B cell (primary cell): ENCODE measurements around the gene ZSCAN31. TPM values are rescaled to one million over a fixed set of nuclear protein-coding genes. Genes with fewer than 3 reads are reported as not detected.

Experiments
- ATAC-seq: fragments of 200-7000 bp; cut with Tn5 transposase; one replicate; pipeline ENCODE4 v1.10.0; 2021; ENCODE audit warnings: low read depth, mild to moderate bottlenecking, moderate number of reproducible peaks, moderate library complexity
- CTCF ChIA-PET: fragments of 350-600 bp; sonication (Branson Sonifier 250); formaldehyde crosslinking; loops from one replicate; lab custom pipeline; 2021; ENCODE audit warnings: antibody characterized with exemption, inconsistent platforms; lab: Charles Lee
- POLR2A ChIA-PET: fragments of 350-600 bp; sonication (Branson Sonifier 250); formaldehyde crosslinking; loops from one replicate; lab custom pipeline; 2021; ENCODE audit warnings: antibody characterized with exemption; lab: Charles Lee
- DNase-seq: peaks from one replicate; pipeline ENCODE4 v3.0.0; 2013
- H2AFZ ChIP-seq: 2 replicates; pipeline ENCODE4 v1.6.1; 2012; ENCODE audit warnings: mild to moderate bottlenecking, low read depth, low read length; ENCODE audit not compliant: insufficient read depth, poor library complexity, severe bottlenecking
- H3K27ac ChIP-seq, 2 donors: 1 replicate in 1 of 2; 2 replicates in 1 of 2; pipeline ENCODE4 v1.5.1; 2012 to 2013; ENCODE audit warnings: low read length in 2 of 2, mild to moderate bottlenecking in 2 of 2, moderate library complexity in 1 of 2
- H3K27me3 ChIP-seq, 4 experiments: fragments of 200-600 bp in 1 of 4; sonication (generic) in 1 of 4; replicated peaks in 1 of 4; 1 replicate in 2 of 4; 2 replicates in 2 of 4; pipeline versions ENCODE4 v1.6.1 to v1.7.0; 2013 to 2016; ENCODE audit warnings: low read length in 3 of 4, mild to moderate bottlenecking in 2 of 4, mixed read lengths in 1 of 4, moderate library complexity in 1 of 4; ENCODE audit not compliant: insufficient read depth in 4 of 4, control insufficient read depth in 3 of 4; ENCODE audit errors: control extremely low read depth in 1 of 4
- H3K36me3 ChIP-seq, 2 experiments: replicated peaks in 1 of 2; 1 replicate in 1 of 2; 2 replicates in 1 of 2; pipeline versions ENCODE4 v1.6.1 to v1.7.1; 2013; ENCODE audit warnings: low read length in 1 of 2; ENCODE audit not compliant: insufficient read depth in 2 of 2, control insufficient read depth in 1 of 2; ENCODE audit errors: control extremely low read depth in 1 of 2, extremely low read depth in 1 of 2
- H3K4me1 ChIP-seq, 2 donors: fragments of 200-600 bp in 1 of 2; sonication (generic) in 1 of 2; 1 replicate in 1 of 2; 2 replicates in 1 of 2; pipeline versions ENCODE4 v1.5.1 to v1.6.1; 2013 to 2017; ENCODE audit warnings: low read length in 2 of 2; ENCODE audit not compliant: control insufficient read depth in 2 of 2, insufficient read depth in 2 of 2
- H3K4me2 ChIP-seq: replicated peaks from 2 replicates; pipeline ENCODE3; 2012; ENCODE audit warnings: mild to moderate bottlenecking, low read depth, low read length; ENCODE audit not compliant: poor library complexity, severe bottlenecking
- H3K4me3 ChIP-seq, 5 experiments: fragments of 200-600 bp in 1 of 5; sonication (generic) in 1 of 5; 1 replicate in 3 of 5; 2 replicates in 2 of 5; pipeline versions ENCODE4 v1.5.1 to v1.7.0; 2011 to 2016; ENCODE audit warnings: low read length in 4 of 5, mild to moderate bottlenecking in 4 of 5, low read depth in 2 of 5, control low read depth in 1 of 5, moderate library complexity in 1 of 5; ENCODE audit not compliant: insufficient read depth in 1 of 5; ENCODE audit errors: control extremely low read depth in 1 of 5, extremely low read depth in 1 of 5
- H3K79me2 ChIP-seq: fragments of 200-600 bp; sonication (generic); one replicate; pipeline ENCODE4 v1.6.0; 2016; ENCODE audit warnings: low read length; ENCODE audit not compliant: control insufficient read depth, insufficient read depth
- H3K9ac ChIP-seq: fragments of 200-600 bp; sonication (generic); 2 replicates; pipeline ENCODE4 v1.6.1; 2017; ENCODE audit warnings: mild to moderate bottlenecking, low read length, moderate library complexity
- H3K9me3 ChIP-seq, 3 donors: one replicate each; pipeline versions ENCODE4 v1.6.1 to v1.7.1; 2013; ENCODE audit warnings: low read length in 2 of 3; ENCODE audit not compliant: control insufficient read depth in 2 of 3, insufficient read depth in 1 of 3; ENCODE audit errors: control extremely low read depth in 1 of 3
- H4K20me1 ChIP-seq: 2 replicates; pipeline ENCODE4 v1.6.0; 2012; ENCODE audit warnings: mild to moderate bottlenecking, low read length; ENCODE audit not compliant: insufficient read depth, control insufficient read depth, poor library complexity, severe bottlenecking
- H3K27ac Mint-ChIP-seq: one replicate; pipeline ENCODE4 v1.8.0; 2021; ENCODE audit warnings: mixed read lengths
- H3K27me3 Mint-ChIP-seq: one replicate; pipeline ENCODE4 v1.8.0; 2021; ENCODE audit warnings: mixed read lengths
- H3K4me1 Mint-ChIP-seq: one replicate; pipeline ENCODE4 v1.8.0; 2021; ENCODE audit warnings: mixed read lengths
- H3K4me3 Mint-ChIP-seq: one replicate; pipeline ENCODE4 v1.8.0; 2021; ENCODE audit warnings: mixed read lengths
- H3K9me3 Mint-ChIP-seq: one replicate; pipeline ENCODE4 v1.8.0; 2022; ENCODE audit warnings: mixed read lengths; ENCODE audit not compliant: insufficient read depth
- EZH2 ChIP-seq: IDR thresholded peaks from 2 replicates; pipeline ENCODE4 v1.6.1; 2012; ENCODE audit warnings: borderline replicate concordance, low read depth, mild to moderate bottlenecking, moderate library complexity, low read length; ENCODE audit not compliant: insufficient read depth, poor library complexity, severe bottlenecking
- WGBS: methylation state at CpG from one replicate; pipeline ENCODE4 v1.1.5; 2013; ENCODE audit warnings: missing lambda C conversion rate; ENCODE audit not compliant: insufficient coverage; 5-methylcytosine and 5-hydroxymethylcytosine counted together
- intact Hi-C: fragments of 100-400 bp; cut with micrococcal nuclease; formaldehyde crosslinking; loops from one replicate; pipeline ENCODE4 v1.10.0; 2022
- polyA plus RNA-seq: library from polyadenylated mRNA; depleted of rRNA; stranded (reverse); fragments of >200 nt; gene quantifications from 2 replicates; pipeline ENCODE4 v1.2.3, GENCODE V29; 2012
- total RNA-seq, 2 donors: library from RNA; stranded (reverse); fragments of 120-200 nt in 1 of 2; gene quantifications; 1 replicate in 1 of 2; 2 replicates in 1 of 2; pipeline versions ENCODE4 v1.2.3 to v1.2.4, GENCODE V29; 2013 to 2022
- TF ChIP-seq, protein P1 (sequence below): fragments of 200-600 bp; IDR thresholded peaks from one replicate; pipeline ENCODE4 v1.8.0; 2022; ENCODE audit warnings: antibody characterized with exemption, mild to moderate bottlenecking

ZSCAN31 gene
- total and polyA plus RNA-seq, 2 donors (not counting 1 experiment from before 2014, with no cell fraction given), result 1.9 to 4.6 TPM

DNA sequence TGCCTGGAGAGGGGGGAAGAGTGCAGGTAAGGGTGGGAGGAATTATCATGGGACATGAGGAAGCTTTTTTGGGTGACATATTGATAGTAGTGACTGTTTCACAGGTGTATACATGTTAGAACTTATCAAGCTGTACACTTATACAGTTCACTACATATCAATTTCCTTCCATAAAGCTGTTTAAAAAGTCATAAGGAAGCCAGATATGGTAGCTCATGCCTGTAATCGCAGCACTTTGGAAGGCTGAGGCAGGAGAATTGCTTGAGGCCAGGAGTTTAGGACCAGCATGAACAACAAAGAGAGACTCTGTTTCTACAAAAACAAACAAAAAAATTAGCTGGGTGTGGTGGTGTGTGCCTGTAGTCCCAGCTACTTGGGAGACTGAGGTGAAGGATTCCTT is 41.9 kb upstream of the ZSCAN31 start:
- intact Hi-C loops, result no loop called here
- POLR2A ChIA-PET, result interaction anchor here (0.7 kb wide), 1 partner anchor 242 kb away, joined by 3 read pairs; no protein-coding TSS in a partner anchor
- CTCF ChIA-PET, result interaction anchor here (0.8 kb wide), 1 partner anchor 21 kb away, joined by 3 read pairs; no protein-coding TSS in a partner anchor
- H3K27ac Mint-ChIP-seq, result no peak overlapping the region
- H3K27me3 Mint-ChIP-seq, result no peaks in the 10 kb centered on the region
- Histone ChIP-seq H2AFZ (no peak overlapping the region), H3K9ac (no peak overlapping the region), H3K27me3 (no peaks in the 10 kb centered on the region), H3K9me3 (peaks cover 0 to 4% (median 3%) of the 10 kb centered on the region in 3 donors), H3K79me2 (peaks cover 11% of the 10 kb centered on the region), H3K27ac (no peak overlapping the region), H3K4me3 (no peak overlapping the region), H4K20me1 (peaks cover 4% of the 10 kb centered on the region), H3K4me1 (peaks cover 6 to 8% of the 10 kb centered on the region in 2 donors), H3K4me2 (no peak overlapping the region), H3K36me3 (peaks cover 0 to 17% of the 10 kb centered on the region in 2 experiments)
- no peak overlapping the region for H3K4me3 Mint-ChIP-seq
- no peaks in the 10 kb centered on the region for H3K9me3 Mint-ChIP-seq
- WGBS, result no CpG with 5 or more reads among the region's 1 CpG
- peaks cover 10% of the 10 kb centered on the region for H3K4me1 Mint-ChIP-seq
- TF ChIP-seq EZH2, result no peak
- TF ChIP-seq, protein P1, sequence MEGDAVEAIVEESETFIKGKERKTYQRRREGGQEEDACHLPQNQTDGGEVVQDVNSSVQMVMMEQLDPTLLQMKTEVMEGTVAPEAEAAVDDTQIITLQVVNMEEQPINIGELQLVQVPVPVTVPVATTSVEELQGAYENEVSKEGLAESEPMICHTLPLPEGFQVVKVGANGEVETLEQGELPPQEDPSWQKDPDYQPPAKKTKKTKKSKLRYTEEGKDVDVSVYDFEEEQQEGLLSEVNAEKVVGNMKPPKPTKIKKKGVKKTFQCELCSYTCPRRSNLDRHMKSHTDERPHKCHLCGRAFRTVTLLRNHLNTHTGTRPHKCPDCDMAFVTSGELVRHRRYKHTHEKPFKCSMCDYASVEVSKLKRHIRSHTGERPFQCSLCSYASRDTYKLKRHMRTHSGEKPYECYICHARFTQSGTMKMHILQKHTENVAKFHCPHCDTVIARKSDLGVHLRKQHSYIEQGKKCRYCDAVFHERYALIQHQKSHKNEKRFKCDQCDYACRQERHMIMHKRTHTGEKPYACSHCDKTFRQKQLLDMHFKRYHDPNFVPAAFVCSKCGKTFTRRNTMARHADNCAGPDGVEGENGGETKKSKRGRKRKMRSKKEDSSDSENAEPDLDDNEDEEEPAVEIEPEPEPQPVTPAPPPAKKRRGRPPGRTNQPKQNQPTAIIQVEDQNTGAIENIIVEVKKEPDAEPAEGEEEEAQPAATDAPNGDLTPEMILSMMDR, result no peak
- ATAC-seq (no peak), DNase-seq (no peak)

DNA sequence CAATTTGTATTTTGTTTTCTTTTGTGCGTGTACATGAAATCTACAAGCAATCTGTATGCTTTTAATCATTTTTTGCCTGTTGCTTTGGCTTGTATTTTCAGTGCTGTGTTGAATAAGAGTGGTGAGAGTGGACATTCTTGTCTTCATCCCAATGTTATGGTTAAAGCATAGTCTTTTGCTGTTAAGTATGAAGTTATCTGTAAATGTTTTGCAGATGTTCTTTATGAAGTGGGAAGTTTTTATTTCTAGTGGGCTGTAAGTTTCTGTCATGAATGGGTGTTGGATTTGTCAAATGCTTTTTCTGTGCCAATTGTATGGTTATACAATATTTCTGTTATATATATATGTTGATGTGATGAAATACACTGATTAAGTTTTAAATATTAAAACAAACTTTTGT is 38.0 kb upstream of the ZSCAN31 start:
- Histone ChIP-seq H3K27ac (no peak overlapping the region), H2AFZ (no peak overlapping the region), H3K27me3 (no peaks in the 10 kb centered on the region), H3K9ac (no peak overlapping the region), H4K20me1 (peaks cover 4% of the 10 kb centered on the region), H3K4me3 (no peak overlapping the region), H3K36me3 (peaks cover under 1 to 3% of the 10 kb centered on the region in 2 experiments), H3K4me2 (no peak overlapping the region), H3K4me1 (peaks cover 12 to 13% of the 10 kb centered on the region in 2 donors), H3K79me2 (peaks cover 6% of the 10 kb centered on the region), H3K9me3 (peaks cover 0 to 4% (median 1%) of the 10 kb centered on the region in 3 donors)
- no peaks in the 10 kb centered on the region for H3K27me3 Mint-ChIP-seq
- no peaks in the 10 kb centered on the region for H3K9me3 Mint-ChIP-seq
- WGBS, result 100% methylated on average over 1 of the region's 1 CpG
- no peak for TF ChIP-seq EZH2
- TF ChIP-seq, protein P1, result no peak
- intact Hi-C loops, result no loop called here
- ChIA-PET CTCF (no interaction called here), POLR2A (no interaction called here)
- no peak for DNase-seq
- H3K4me3 Mint-ChIP-seq, result no peak overlapping the region
- no peak overlapping the region for H3K27ac Mint-ChIP-seq
- H3K4me1 Mint-ChIP-seq, result peaks cover 12% of the 10 kb centered on the region
- ATAC-seq, result no peak
